Thymus (tissue), 14 donors: ENCODE measurements around the gene GOPC. TPM values are rescaled to one million over a fixed set of nuclear protein-coding genes. Genes with fewer than 3 reads are reported as not detected.
"Not testable (repeated sequence)": the region's sequence is repeated elsewhere in the genome, so short reads cannot be mapped to it uniquely, and the experiment has no call there.

Experiments
- DNase-seq, 9 donors: peaks; one replicate each; pipeline ENCODE4 v3.0.0-alpha.2; 2013; ENCODE audit warnings: low spot score in 9 of 9, low read depth in 6 of 9, missing footprints in 1 of 9
- H3K27ac ChIP-seq, 2 donors: one replicate each; pipeline ENCODE4 v1.5.1; 2013; ENCODE audit warnings: control low read depth in 1 of 2, low read depth in 1 of 2, low read length in 1 of 2, mild to moderate bottlenecking in 1 of 2, moderate library complexity in 1 of 2
- H3K27me3 ChIP-seq, 2 donors: one replicate each; pipeline ENCODE4 v1.5.1; 2013; ENCODE audit warnings: low read length in 1 of 2; ENCODE audit not compliant: control insufficient read depth in 2 of 2, insufficient read depth in 1 of 2
- H3K36me3 ChIP-seq, 2 donors: one replicate each; pipeline ENCODE4 v1.5.1; 2013; ENCODE audit warnings: low read length in 1 of 2, mild to moderate bottlenecking in 1 of 2, moderate library complexity in 1 of 2; ENCODE audit not compliant: control insufficient read depth in 2 of 2, insufficient read depth in 2 of 2
- H3K4me1 ChIP-seq, 2 donors: one replicate each; pipeline ENCODE4 v1.5.1; 2013; ENCODE audit warnings: low read length in 2 of 2; ENCODE audit not compliant: control insufficient read depth in 2 of 2, insufficient read depth in 2 of 2
- H3K4me3 ChIP-seq, 2 donors: one replicate each; pipeline ENCODE4 v1.5.1; 2013; ENCODE audit warnings: low read length in 2 of 2, control low read depth in 1 of 2, mild to moderate bottlenecking in 1 of 2
- H3K9me3 ChIP-seq, 2 donors: one replicate each; pipeline ENCODE4 v1.5.1; 2013; ENCODE audit warnings: low read length in 1 of 2, mild to moderate bottlenecking in 1 of 2; ENCODE audit not compliant: control insufficient read depth in 2 of 2, insufficient read depth in 1 of 2
- WGBS: extraction: QIAGEN DNeasy Blood & Tissue Kit; methylation state at CpG from one replicate; pipeline ENCODE4 v1.1.7; 2013; 5-methylcytosine and 5-hydroxymethylcytosine counted together
- long read RNA-seq, 10 donors: transcript quantifications; one replicate each; lab custom pipeline, GENCODE V29; 2026
- polyA plus RNA-seq: library from polyadenylated mRNA; stranded (reverse); fragments of 200-250 nt; gene quantifications from one replicate; pipeline ENCODE4 v1.2.3, GENCODE V29; 2013
- total RNA-seq: library from RNA; stranded (reverse); fragments of 120-200 nt; gene quantifications from one replicate; pipeline ENCODE4 v1.2.4, GENCODE V29; 2013
- donor health status: healthy.

GOPC gene
- 32.7 TPM for total RNA-seq
- polyA plus RNA-seq: 33.1 TPM
- long read RNA-seq, donor 1, full-length matches to known transcripts: 1 of 1 reads
- long read RNA-seq, donor 1, partial matches to known transcripts: 0 of 1 reads
- long read RNA-seq, donor 1, other reads (novel, unspliced or antisense): 0 of 1 reads
- long read RNA-seq, donor 2: 0 reads
- long read RNA-seq, donor 3, full-length matches to known transcripts: 9 of 34 reads
- long read RNA-seq, donor 3, partial matches to known transcripts: 25 of 34 reads
- long read RNA-seq, donor 3, other reads (novel, unspliced or antisense): 0 of 34 reads
- long read RNA-seq, donor 4, full-length matches to known transcripts: 3 of 17 reads
- long read RNA-seq, donor 4, partial matches to known transcripts: 14 of 17 reads
- long read RNA-seq, donor 4, other reads (novel, unspliced or antisense): 0 of 17 reads
- long read RNA-seq, donor 5, full-length matches to known transcripts: 7 of 29 reads
- long read RNA-seq, donor 5, partial matches to known transcripts: 22 of 29 reads
- long read RNA-seq, donor 5, other reads (novel, unspliced or antisense): 0 of 29 reads
- long read RNA-seq, donor 6, full-length matches to known transcripts: 3 of 14 reads
- long read RNA-seq, donor 6, partial matches to known transcripts: 11 of 14 reads
- long read RNA-seq, donor 6, other reads (novel, unspliced or antisense): 0 of 14 reads
- long read RNA-seq, donor 7, full-length matches to known transcripts: 4 of 31 reads
- long read RNA-seq, donor 7, partial matches to known transcripts: 27 of 31 reads
- long read RNA-seq, donor 7, other reads (novel, unspliced or antisense): 0 of 31 reads
- long read RNA-seq, donor 8, full-length matches to known transcripts: 1 of 1 reads
- long read RNA-seq, donor 8, partial matches to known transcripts: 0 of 1 reads
- long read RNA-seq, donor 8, other reads (novel, unspliced or antisense): 0 of 1 reads
- long read RNA-seq, donor 9, full-length matches to known transcripts: 4 of 4 reads
- long read RNA-seq, donor 9, partial matches to known transcripts: 0 of 4 reads
- long read RNA-seq, donor 9, other reads (novel, unspliced or antisense): 0 of 4 reads
- long read RNA-seq, donor 10, full-length matches to known transcripts: 3 of 15 reads
- long read RNA-seq, donor 10, partial matches to known transcripts: 12 of 15 reads
- long read RNA-seq, donor 10, other reads (novel, unspliced or antisense): 0 of 15 reads

- Histone ChIP-seq H3K27me3 (no peaks in the 10 kb centered on the region), H3K4me3 (peak within 1 kb of the TSS; percentile 84 to 88), H3K4me1 (peaks cover 2 to 5% of the 10 kb centered on the region in 2 donors), H3K9me3 (peaks cover 0 to 6% of the 10 kb centered on the region in 2 donors), H3K27ac (peak within 1 kb of the TSS; percentile 94 to 96), H3K36me3 (peaks cover 0 to 14% of the 10 kb centered on the region in 2 donors)
- peak; percentile 92 to 99 (median 96) for DNase-seq
- WGBS: under 1% methylated on average over 60 of the region's 60 CpGs
These were observed at the start of gene GOPC for GRCh38 chr6:117602151-117602898. Gene GOPC (minus strand): TSS chr6:117602511. CDS start chr6:117602288, 223 bp downstream.

GRCh38 chr6:117651984-117652383, 49.7 kb upstream of the GOPC start:
- DNase-seq, H3K9me3 ChIP-seq, H3K36me3 ChIP-seq, H3K27ac ChIP-seq, H3K4me3 ChIP-seq, H3K27me3 ChIP-seq: not testable (repeated sequence)
- 84% methylated on average over 3 of the region's 3 CpGs for WGBS
- peaks cover 6 to 12% of the 10 kb centered on the region in 2 donors for H3K4me1 ChIP-seq

GRCh38 chr6:117642976-117643375, 40.7 kb upstream of the GOPC start:
- Histone ChIP-seq H3K27ac (no peak overlapping the region), H3K4me3 (no peak overlapping the region), H3K27me3 (no peaks in the 10 kb centered on the region), H3K36me3 (no peaks in the 10 kb centered on the region), H3K4me1 (no peaks in the 10 kb centered on the region), H3K9me3 (no peaks in the 10 kb centered on the region)
- 95% methylated on average over 2 of the region's 2 CpGs for WGBS
- DNase-seq: no peak

- H3K4me1 ChIP-seq: no peaks in the 10 kb centered on the region
- no peak overlapping the region for H3K4me3 ChIP-seq
- 96% methylated on average over 1 of the region's 1 CpG for WGBS
- no peak for DNase-seq
- H3K27me3 ChIP-seq: no peaks in the 10 kb centered on the region
- H3K27ac ChIP-seq: no peak overlapping the region
- H3K36me3 ChIP-seq: no peaks in the 10 kb centered on the region
- H3K9me3 ChIP-seq: no peaks in the 10 kb centered on the region
These were observed 35.5 kb upstream of the GOPC start for GRCh38 chr6:117637770-117638169.

- no peak overlapping the region for H3K27ac ChIP-seq
- no peaks in the 10 kb centered on the region for H3K27me3 ChIP-seq
- no peak for DNase-seq
- H3K9me3 ChIP-seq: peaks cover 0 to 4% of the 10 kb centered on the region in 2 donors
- WGBS: 86% methylated on average over 1 of the region's 1 CpG
- no peak overlapping the region for H3K4me3 ChIP-seq
- H3K4me1 ChIP-seq: no peaks in the 10 kb centered on the region
- H3K36me3 ChIP-seq: no peaks in the 10 kb centered on the region
These were observed 26.9 kb upstream of the GOPC start for GRCh38 chr6:117629119-117629660.

- Histone ChIP-seq H3K36me3 (no peaks in the 10 kb centered on the region), H3K4me1 (no peaks in the 10 kb centered on the region), H3K4me3 (no peak overlapping the region), H3K27me3 (no peaks in the 10 kb centered on the region), H3K27ac (no peak overlapping the region), H3K9me3 (peaks cover 0 to 4% of the 10 kb centered on the region in 2 donors)
- no peak for DNase-seq
These were observed 25.2 kb upstream of the GOPC start for GRCh38 chr6:117627533-117627932.

- H3K9me3 ChIP-seq: peaks cover 0 to 4% of the 10 kb centered on the region in 2 donors
- DNase-seq: no peak
- H3K27me3 ChIP-seq: no peaks in the 10 kb centered on the region
- H3K36me3 ChIP-seq: no peaks in the 10 kb centered on the region
- no peak overlapping the region for H3K4me3 ChIP-seq
- H3K27ac ChIP-seq: no peak overlapping the region
- 93% methylated on average over 1 of the region's 1 CpG for WGBS
- H3K4me1 ChIP-seq: no peaks in the 10 kb centered on the region
These were observed 22.7 kb upstream of the GOPC start for GRCh38 chr6:117624869-117625481.

- Histone ChIP-seq H3K4me3 (no peak overlapping the region), H3K36me3 (no peaks in the 10 kb centered on the region), H3K27ac (no peak overlapping the region), H3K27me3 (no peaks in the 10 kb centered on the region), H3K9me3 (peaks cover 0 to 5% of the 10 kb centered on the region in 2 donors), H3K4me1 (no peaks in the 10 kb centered on the region)
- DNase-seq: no peak
- 93% methylated on average over 1 of the region's 1 CpG for WGBS
These were observed 16.9 kb upstream of the GOPC start for GRCh38 chr6:117619178-117619577.
